Measurements from ENCODE around the gene MEGF11.

MEGF11 gene

DNA sequence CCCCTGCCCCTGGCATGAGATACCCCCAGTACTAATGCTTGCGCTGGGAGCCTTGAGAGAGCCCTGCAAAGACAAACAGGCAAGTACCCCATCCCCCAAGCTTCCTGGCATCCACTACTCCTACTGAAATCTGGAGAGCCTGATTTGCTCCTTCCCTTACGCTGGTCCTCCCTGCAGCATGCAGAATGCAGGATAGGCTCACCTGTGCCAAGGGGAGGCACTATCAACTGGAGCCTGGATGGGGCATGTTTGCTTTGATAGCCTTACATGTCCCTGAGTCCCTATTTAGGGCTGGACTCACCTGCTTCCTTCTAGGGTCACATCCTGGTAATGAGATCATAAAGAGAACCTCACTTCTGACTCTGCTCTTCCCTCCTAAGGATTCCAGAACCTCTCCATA, 341.3 kb downstream of the MEGF11 start:
- Histone ChIP-seq H3K9me3 (ENCODE audit: control insufficient read depth, low read length) (no peaks in the 10 kb centered on the region), H3K4me3 (ENCODE audit: insufficient read depth, low read depth, low read length) (no peak overlapping the region), H3K27ac (ENCODE audit: insufficient read depth, low read depth, low read length, poor library complexity, severe bottlenecking) (no peak overlapping the region), H3K4me1 (ENCODE audit: control insufficient read depth, insufficient read depth, low read length) (peaks cover 9% of the 10 kb centered on the region), H3K27me3 (ENCODE audit: control insufficient read depth, insufficient read depth, low read length, poor library complexity, severe bottlenecking) (no peaks in the 10 kb centered on the region), H3K36me3 (ENCODE audit: control insufficient read depth, insufficient read depth, low read length) (no peaks in the 10 kb centered on the region)
- 94 to 95% methylated on average over 2 of the region's 2 CpGs for WGBS, 2 experiments

- no peaks in the 10 kb centered on the region for H3K4me1 ChIP-seq (ENCODE audit: control insufficient read depth, insufficient read depth, low read length)
- H3K4me3 ChIP-seq (ENCODE audit: insufficient read depth, low read depth, low read length) = no peak overlapping the region
- H3K9me3 ChIP-seq (ENCODE audit: control insufficient read depth, low read length) = no peaks in the 10 kb centered on the region
- no peaks in the 10 kb centered on the region for H3K27me3 ChIP-seq (ENCODE audit: control insufficient read depth, insufficient read depth, low read length, poor library complexity, severe bottlenecking)
- no peak overlapping the region for H3K27ac ChIP-seq (ENCODE audit: insufficient read depth, low read depth, low read length, poor library complexity, severe bottlenecking)
- no peaks in the 10 kb centered on the region for H3K36me3 ChIP-seq (ENCODE audit: control insufficient read depth, insufficient read depth, low read length)
- 95 to 97% methylated on average over 4 of the region's 4 CpGs for WGBS, 2 experiments
Observed at GRCh38 chr15:65910341-65910740, 343.2 kb downstream of the MEGF11 start.

DNA sequence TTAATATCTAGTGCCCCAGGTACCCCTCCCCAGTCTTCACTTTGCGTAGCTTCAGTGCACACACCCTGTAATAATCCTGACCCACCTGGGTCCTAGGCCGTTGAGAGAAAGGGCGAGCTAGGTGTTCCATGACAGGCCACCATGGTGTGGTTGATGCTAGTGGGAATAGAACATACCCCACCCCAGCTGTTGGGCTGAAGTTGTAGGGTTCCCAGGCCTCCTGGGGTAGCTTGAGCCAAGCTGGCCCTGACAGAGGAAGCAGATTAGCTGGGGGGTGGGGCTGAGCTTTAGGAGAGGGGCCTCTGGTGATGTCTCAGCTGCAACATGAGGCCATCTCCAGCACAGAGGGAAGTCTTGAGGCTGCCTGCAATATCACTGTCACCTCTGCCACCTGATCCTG, 343.7 kb downstream of the MEGF11 start:
- Histone ChIP-seq H3K27me3 (ENCODE audit: control insufficient read depth, insufficient read depth, low read length, poor library complexity, severe bottlenecking) (no peaks in the 10 kb centered on the region), H3K36me3 (ENCODE audit: control insufficient read depth, insufficient read depth, low read length) (no peaks in the 10 kb centered on the region), H3K27ac (ENCODE audit: insufficient read depth, low read depth, low read length, poor library complexity, severe bottlenecking) (no peak overlapping the region), H3K4me3 (ENCODE audit: insufficient read depth, low read depth, low read length) (no peak overlapping the region), H3K4me1 (ENCODE audit: control insufficient read depth, insufficient read depth, low read length) (no peaks in the 10 kb centered on the region), H3K9me3 (ENCODE audit: control insufficient read depth, low read length) (no peaks in the 10 kb centered on the region)
- WGBS, 2 experiments = 97 to 99% methylated on average over 3 of the region's 3 CpGs

- Histone ChIP-seq H3K4me1 (ENCODE audit: control insufficient read depth, insufficient read depth, low read length) (no peaks in the 10 kb centered on the region), H3K36me3 (ENCODE audit: control insufficient read depth, insufficient read depth, low read length) (no peaks in the 10 kb centered on the region), H3K27me3 (ENCODE audit: control insufficient read depth, insufficient read depth, low read length, poor library complexity, severe bottlenecking) (no peaks in the 10 kb centered on the region), H3K4me3 (ENCODE audit: insufficient read depth, low read depth, low read length) (no peak overlapping the region), H3K27ac (ENCODE audit: insufficient read depth, low read depth, low read length, poor library complexity, severe bottlenecking) (no peak overlapping the region), H3K9me3 (ENCODE audit: control insufficient read depth, low read length) (no peaks in the 10 kb centered on the region)
- 93 to 95% methylated on average over 4 of the region's 4 CpGs for WGBS, 2 experiments
Observed at GRCh38 chr15:65908876-65909275, 344.7 kb downstream of the MEGF11 start.

DNA sequence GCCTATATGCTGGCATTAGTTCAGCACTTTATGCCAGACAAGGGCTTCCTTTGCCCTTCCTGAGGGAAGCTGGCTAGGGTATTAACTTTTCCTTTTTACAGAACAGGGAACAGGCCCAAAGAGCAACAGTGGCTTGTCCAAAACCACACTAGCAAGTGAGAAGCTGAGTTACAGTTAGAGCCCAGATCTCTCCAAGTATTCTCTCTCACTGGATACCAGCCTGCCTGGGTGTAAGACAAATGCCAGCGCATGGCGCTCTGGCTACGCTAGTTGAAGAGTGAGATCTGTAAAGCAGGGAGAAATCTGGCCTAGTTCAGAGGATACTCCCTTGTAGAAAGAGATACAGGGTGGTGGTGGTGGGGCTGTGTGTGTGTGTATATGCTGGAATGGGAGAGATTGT, 345.9 kb downstream of the MEGF11 start:
- Histone ChIP-seq H3K4me3 (ENCODE audit: insufficient read depth, low read depth, low read length) (no peak overlapping the region), H3K4me1 (ENCODE audit: control insufficient read depth, insufficient read depth, low read length) (no peaks in the 10 kb centered on the region), H3K27me3 (ENCODE audit: control insufficient read depth, insufficient read depth, low read length, poor library complexity, severe bottlenecking) (no peaks in the 10 kb centered on the region), H3K36me3 (ENCODE audit: control insufficient read depth, insufficient read depth, low read length) (no peaks in the 10 kb centered on the region), H3K27ac (ENCODE audit: insufficient read depth, low read depth, low read length, poor library complexity, severe bottlenecking) (no peak overlapping the region), H3K9me3 (ENCODE audit: control insufficient read depth, low read length) (no peaks in the 10 kb centered on the region)
- 97 to 99% methylated on average over 3 of the region's 3 CpGs for WGBS, 2 experiments

GRCh38 chr15:65906396-65906795, 347.2 kb downstream of the MEGF11 start:
- H3K9me3 ChIP-seq (ENCODE audit: control insufficient read depth, low read length) = no peaks in the 10 kb centered on the region
- no peak overlapping the region for H3K27ac ChIP-seq (ENCODE audit: insufficient read depth, low read depth, low read length, poor library complexity, severe bottlenecking)
- no CpG with 5 or more reads among the region's 1 CpG for WGBS, 2 experiments
- H3K4me3 ChIP-seq (ENCODE audit: insufficient read depth, low read depth, low read length) = no peak overlapping the region
- H3K36me3 ChIP-seq (ENCODE audit: control insufficient read depth, insufficient read depth, low read length) = no peaks in the 10 kb centered on the region
- no peaks in the 10 kb centered on the region for H3K4me1 ChIP-seq (ENCODE audit: control insufficient read depth, insufficient read depth, low read length)
- H3K27me3 ChIP-seq (ENCODE audit: control insufficient read depth, insufficient read depth, low read length, poor library complexity, severe bottlenecking) = no peaks in the 10 kb centered on the region

GRCh38 chr15:65904301-65904700, 349.2 kb downstream of the MEGF11 start:
- 92 to 98% methylated on average over 4 of the region's 4 CpGs for WGBS, 2 experiments
- Histone ChIP-seq H3K27me3 (ENCODE audit: control insufficient read depth, insufficient read depth, low read length, poor library complexity, severe bottlenecking) (no peaks in the 10 kb centered on the region), H3K9me3 (ENCODE audit: control insufficient read depth, low read length) (no peaks in the 10 kb centered on the region), H3K4me3 (ENCODE audit: insufficient read depth, low read depth, low read length) (no peak overlapping the region), H3K36me3 (ENCODE audit: control insufficient read depth, insufficient read depth, low read length) (peaks cover under 1% of the 10 kb centered on the region), H3K27ac (ENCODE audit: insufficient read depth, low read depth, low read length, poor library complexity, severe bottlenecking) (no peak overlapping the region), H3K4me1 (ENCODE audit: control insufficient read depth, insufficient read depth, low read length) (no peaks in the 10 kb centered on the region)

DNA sequence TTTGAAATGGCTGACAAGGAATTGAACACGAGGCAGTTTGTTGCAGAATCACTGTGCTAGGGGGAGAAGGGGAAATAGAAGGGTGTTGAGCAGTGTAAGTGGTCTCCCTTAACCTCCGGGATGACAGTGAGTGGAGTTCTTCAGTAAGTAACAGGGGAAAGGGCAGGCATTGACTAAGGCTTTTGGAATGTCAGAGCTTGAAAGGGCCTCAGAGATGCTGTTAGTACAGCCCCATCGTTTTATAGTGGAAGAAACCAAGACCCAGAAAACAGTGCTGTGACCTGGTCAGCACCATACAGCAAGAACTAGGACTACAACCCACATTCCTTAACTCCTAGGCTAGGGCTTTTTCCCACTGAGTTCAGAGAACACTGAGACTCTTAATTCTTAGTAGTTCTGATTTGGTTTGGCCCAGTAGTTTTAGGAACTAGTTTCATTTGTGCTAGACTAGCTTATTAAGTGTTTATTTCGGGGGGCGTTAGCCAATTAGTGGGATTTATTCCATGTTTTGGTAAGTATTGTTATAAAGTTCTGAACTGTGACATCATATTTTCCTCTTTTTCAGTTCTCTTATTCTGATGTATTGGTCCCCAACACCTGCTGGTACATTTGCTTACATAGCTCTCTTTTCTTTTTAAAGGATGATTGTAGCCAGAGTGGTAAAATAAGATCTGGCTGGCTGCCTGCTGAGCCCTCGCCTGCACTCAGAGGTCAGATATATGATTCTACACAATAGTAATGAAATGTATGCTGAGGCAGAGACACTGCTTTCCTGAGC, 350.1 kb downstream of the MEGF11 start:
- Histone ChIP-seq H3K9me3 (ENCODE audit: control insufficient read depth, low read length) (no peaks in the 10 kb centered on the region), H3K4me3 (ENCODE audit: insufficient read depth, low read depth, low read length) (no peak overlapping the region), H3K36me3 (ENCODE audit: control insufficient read depth, insufficient read depth, low read length) (peaks cover 7% of the 10 kb centered on the region), H3K27ac (ENCODE audit: insufficient read depth, low read depth, low read length, poor library complexity, severe bottlenecking) (no peak overlapping the region), H3K4me1 (ENCODE audit: control insufficient read depth, insufficient read depth, low read length) (no peaks in the 10 kb centered on the region), H3K27me3 (ENCODE audit: control insufficient read depth, insufficient read depth, low read length, poor library complexity, severe bottlenecking) (no peaks in the 10 kb centered on the region)
- 82 to 87% methylated on average over 6 of the region's 6 CpGs for WGBS, 2 experiments

DNA sequence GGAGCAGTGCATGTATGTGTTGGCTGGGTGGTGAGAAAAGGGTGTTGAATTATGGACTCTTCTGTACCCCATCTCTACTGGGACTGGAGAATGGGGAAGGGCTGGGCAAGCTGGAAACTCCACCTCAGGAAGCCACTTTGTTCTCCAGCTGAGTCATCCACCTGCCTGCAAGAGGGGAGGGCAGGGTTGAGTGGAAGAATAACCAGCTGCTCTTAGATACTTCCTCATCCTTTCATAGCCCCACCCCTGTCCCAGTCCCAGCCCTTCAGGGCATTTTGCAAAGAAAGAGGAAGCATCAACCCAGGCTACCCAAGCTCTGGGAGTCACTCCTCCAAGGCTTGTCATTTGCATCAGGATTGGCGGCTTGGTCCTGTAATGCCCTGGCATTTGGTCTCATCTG, 351.2 kb downstream of the MEGF11 start:
- H3K4me1 ChIP-seq (ENCODE audit: control insufficient read depth, insufficient read depth, low read length) = no peaks in the 10 kb centered on the region
- no peaks in the 10 kb centered on the region for H3K9me3 ChIP-seq (ENCODE audit: control insufficient read depth, low read length)
- peaks cover 13% of the 10 kb centered on the region for H3K36me3 ChIP-seq (ENCODE audit: control insufficient read depth, insufficient read depth, low read length)
- no peaks in the 10 kb centered on the region for H3K27me3 ChIP-seq (ENCODE audit: control insufficient read depth, insufficient read depth, low read length, poor library complexity, severe bottlenecking)
- H3K27ac ChIP-seq (ENCODE audit: insufficient read depth, low read depth, low read length, poor library complexity, severe bottlenecking) = no peak overlapping the region
- WGBS, 2 experiments = 84 to 100% methylated on average over 1 of the region's 1 CpG
- H3K4me3 ChIP-seq (ENCODE audit: insufficient read depth, low read depth, low read length) = no peak overlapping the region

DNA sequence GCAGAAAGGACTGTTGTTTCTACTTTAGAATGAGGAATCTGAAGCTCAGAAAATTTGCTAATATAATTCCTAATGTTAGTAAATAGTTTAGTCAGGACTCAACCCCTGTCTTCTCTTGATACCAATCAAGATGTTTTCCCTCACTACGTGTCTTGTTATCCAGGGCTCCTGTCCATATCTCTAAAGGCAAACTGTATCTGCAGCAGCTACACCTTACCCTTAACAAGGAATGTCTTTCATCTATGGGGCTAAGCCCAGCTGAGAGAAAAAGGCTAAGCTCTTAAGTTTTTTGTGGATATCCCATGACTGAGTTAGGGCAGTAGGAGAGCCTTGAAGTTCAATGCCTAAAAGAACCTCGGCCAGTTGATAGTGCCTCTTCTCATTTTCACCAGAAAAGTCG, 351.7 kb downstream of the MEGF11 start:
- WGBS, 2 experiments = 91 to 96% methylated on average over 3 of the region's 3 CpGs
- Histone ChIP-seq H3K9me3 (ENCODE audit: control insufficient read depth, low read length) (no peaks in the 10 kb centered on the region), H3K27me3 (ENCODE audit: control insufficient read depth, insufficient read depth, low read length, poor library complexity, severe bottlenecking) (no peaks in the 10 kb centered on the region), H3K4me3 (ENCODE audit: insufficient read depth, low read depth, low read length) (no peak overlapping the region), H3K36me3 (ENCODE audit: control insufficient read depth, insufficient read depth, low read length) (peaks cover 13% of the 10 kb centered on the region), H3K27ac (ENCODE audit: insufficient read depth, low read depth, low read length, poor library complexity, severe bottlenecking) (no peak overlapping the region), H3K4me1 (ENCODE audit: control insufficient read depth, insufficient read depth, low read length) (no peaks in the 10 kb centered on the region)
